ENCODE data around the gene PROM2. TPM values are rescaled to one million over a fixed set of nuclear protein-coding genes. Genes with fewer than 3 reads are reported as not detected.
"Not testable (repeated sequence)": the region's sequence is repeated elsewhere in the genome, so short reads cannot be mapped to it uniquely, and the experiment has no call there.

PROM2 gene
- total RNA-seq, 1 donor from 2014 or later, result 0.93 TPM

DNA sequence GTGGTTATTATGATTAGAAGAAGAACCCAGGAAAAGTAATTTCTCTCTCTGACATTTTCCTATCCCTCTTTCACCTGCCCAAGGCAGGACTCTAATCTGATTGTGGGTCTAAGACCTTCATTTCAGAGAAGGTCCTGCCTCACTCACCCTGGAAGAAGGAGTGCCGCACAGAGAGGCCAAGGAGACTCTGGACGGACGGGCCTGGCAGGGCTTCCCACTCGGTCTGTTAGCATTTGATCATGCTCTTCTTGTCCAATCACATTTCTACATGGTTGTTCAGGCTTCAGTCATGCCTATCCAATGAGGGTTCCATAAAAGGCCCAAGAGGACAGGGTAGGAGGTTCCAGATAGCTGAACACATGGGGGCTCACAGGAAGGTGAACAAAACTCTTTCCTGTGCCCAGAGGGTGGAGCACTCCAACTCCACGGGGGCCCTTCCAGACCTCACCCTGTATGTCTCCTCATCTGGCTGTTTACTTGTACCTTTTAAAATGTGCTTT lies 39.9 kb upstream of the PROM2 start:
- POLR2A ChIA-PET, result no interaction called here
- no peaks in the 10 kb centered on the region for H3K27me3 Mint-ChIP-seq
- H3K27ac Mint-ChIP-seq, result no peak overlapping the region
- CTCF ChIA-PET, result no interaction called here
- ATAC-seq (ENCODE audit: low read depth), result no peak
- intact Hi-C loops (cut with micrococcal nuclease), result no loop called here
- DNase-seq, result no peak
- no peak overlapping the region for H3K4me3 Mint-ChIP-seq
- no peak for TF ChIP-seq CTCF (IDR thresholded peaks at IDR 0.05)
- H3K36me3 Mint-ChIP-seq (ENCODE audit: low read depth), result no peaks in the 10 kb centered on the region
- no peaks in the 10 kb centered on the region for H3K4me1 Mint-ChIP-seq
- H3K9me3 Mint-ChIP-seq, result peaks cover 20% of the 10 kb centered on the region

- ATAC-seq (ENCODE audit: low read depth) (no peak), DNase-seq (no peak)
- POLR2A ChIA-PET, result no interaction called here
- H3K9me3 Mint-ChIP-seq, result peaks cover 21% of the 10 kb centered on the region
- no peaks in the 10 kb centered on the region for H3K27me3 Mint-ChIP-seq
- no peaks in the 10 kb centered on the region for H3K4me1 Mint-ChIP-seq
- H3K27ac Mint-ChIP-seq, result no peak overlapping the region
- CTCF ChIA-PET, result interaction anchor here (0.6 kb wide), 1 partner anchor 82 kb away, joined by 3 read pairs; no protein-coding TSS in a partner anchor
- no peak overlapping the region for H3K4me3 Mint-ChIP-seq
- intact Hi-C loops (cut with micrococcal nuclease), result no loop called here
- no peak for TF ChIP-seq CTCF (IDR thresholded peaks at IDR 0.05)
- H3K36me3 Mint-ChIP-seq (ENCODE audit: low read depth), result no peaks in the 10 kb centered on the region
Observed at GRCh38 chr2:95234816-95235215, 39.4 kb upstream of the PROM2 start.

GRCh38 chr2:95238131-95238530 lies 36.1 kb upstream of the PROM2 start:
- Mint-ChIP-seq H3K4me3 (no peak overlapping the region), H3K36me3 (ENCODE audit: low read depth) (no peaks in the 10 kb centered on the region), H3K4me1 (no peaks in the 10 kb centered on the region), H3K27me3 (no peaks in the 10 kb centered on the region), H3K9me3 (peaks cover 43% of the 10 kb centered on the region), H3K27ac (no peak overlapping the region)
- intact Hi-C loops (cut with micrococcal nuclease), result no loop called here
- ATAC-seq (ENCODE audit: low read depth), result no peak
- POLR2A ChIA-PET, result no interaction called here
- no peak for DNase-seq
- CTCF ChIA-PET, result no interaction called here
- no peak for TF ChIP-seq CTCF (IDR thresholded peaks at IDR 0.05)

GRCh38 chr2:95240091-95240490 lies 34.2 kb upstream of the PROM2 start:
- Mint-ChIP-seq H3K27ac (no peak overlapping the region), H3K4me3 (no peak overlapping the region), H3K36me3 (ENCODE audit: low read depth) (peaks cover 5% of the 10 kb centered on the region), H3K27me3 (no peaks in the 10 kb centered on the region), H3K4me1 (no peaks in the 10 kb centered on the region), H3K9me3 (peaks cover 41% of the 10 kb centered on the region)
- DNase-seq, result no peak
- CTCF ChIA-PET, result no interaction called here
- intact Hi-C loops (cut with micrococcal nuclease), result no loop called here
- ATAC-seq (ENCODE audit: low read depth), result no peak
- POLR2A ChIA-PET, result no interaction called here
- TF ChIP-seq CTCF (IDR thresholded peaks at IDR 0.05), result no peak

GRCh38 chr2:95240556-95240955 lies 33.7 kb upstream of the PROM2 start:
- Mint-ChIP-seq H3K36me3 (ENCODE audit: low read depth) (peaks cover 5% of the 10 kb centered on the region), H3K9me3 (peaks cover 41% of the 10 kb centered on the region), H3K27ac (no peak overlapping the region), H3K4me1 (no peaks in the 10 kb centered on the region), H3K27me3 (no peaks in the 10 kb centered on the region), H3K4me3 (no peak overlapping the region)
- CTCF ChIA-PET, result no interaction called here
- no peak for TF ChIP-seq CTCF (IDR thresholded peaks at IDR 0.05)
- DNase-seq, result no peak
- intact Hi-C loops (cut with micrococcal nuclease), result no loop called here
- POLR2A ChIA-PET, result no interaction called here
- ATAC-seq (ENCODE audit: low read depth), result no peak

GRCh38 chr2:95242084-95242483 lies 32.2 kb upstream of the PROM2 start:
- H3K27me3 Mint-ChIP-seq; ATAC-seq (ENCODE audit: low read depth); POLR2A ChIA-PET; intact Hi-C loops (cut with micrococcal nuclease); H3K4me3 Mint-ChIP-seq; CTCF ChIA-PET; DNase-seq; H3K4me1 Mint-ChIP-seq; H3K36me3 Mint-ChIP-seq (ENCODE audit: low read depth); H3K27ac Mint-ChIP-seq: not testable (repeated sequence)
- peaks cover 48% of the 10 kb centered on the region for H3K9me3 Mint-ChIP-seq
